ENCODE measurements around the gene PTGDS. TPM values are rescaled to one million over a fixed set of nuclear protein-coding genes. Genes with fewer than 3 reads are reported as not detected.

The PTGDS gene
- total RNA-seq, 1 experiment from 2014 or later: not detected

DNA sequence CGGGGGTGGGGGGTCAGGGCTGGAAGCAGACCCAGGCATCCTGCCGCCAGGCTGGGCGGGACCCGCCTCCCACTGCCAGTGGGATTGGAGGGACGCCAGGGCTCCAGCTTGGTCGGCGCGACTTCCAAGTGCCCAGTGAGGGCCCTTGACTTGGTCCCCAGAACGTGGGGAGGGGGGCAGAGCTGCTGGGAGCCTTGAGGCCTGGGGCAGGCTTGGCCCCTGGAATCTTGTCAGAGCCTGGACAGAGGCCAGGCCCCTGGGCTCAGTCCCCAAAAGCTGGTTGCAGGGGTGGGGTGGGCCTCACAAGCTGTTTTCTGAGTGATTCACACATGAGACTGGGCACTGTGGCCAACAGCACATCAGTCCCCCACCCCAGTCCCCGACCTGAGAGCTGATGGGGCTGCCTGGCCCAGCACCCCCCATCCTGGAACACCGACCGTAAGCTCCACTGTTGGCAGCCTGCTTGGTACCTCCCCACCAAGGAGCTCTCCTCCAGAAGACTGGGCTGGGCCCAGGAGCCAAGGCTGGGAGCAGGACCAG is 18.5 kb downstream of the PTGDS start:
- peaks cover 10% of the 10 kb centered on the region for H3K4me1 Mint-ChIP-seq (ENCODE audit: low read depth, unreplicated experiment)
- ChIA-PET CTCF (interaction anchor here (0.5 to 2.8 kb wide), 9 partner anchors 18 to 91 kb away, joined by 3 to 13 read pairs (median 4); partner anchors contain the start of genes FBXW5, MAN1B1 and NPDC1), POLR2A (no interaction called here)
- no peak overlapping the region for H3K27ac Mint-ChIP-seq (ENCODE audit: unreplicated experiment)
- DNase-seq: no peak
- H3K27me3 Mint-ChIP-seq (ENCODE audit: insufficient read depth, unreplicated experiment): no peaks in the 10 kb centered on the region
- Histone ChIP-seq H3K4me1 (peaks cover 38% of the 10 kb centered on the region), H3K4me3 (ENCODE audit: low read depth, low read length) (peak overlapping the region; percentile 34; the same call in 1 of the 2 replicates), H3K36me3 (ENCODE audit: control insufficient read depth, insufficient read depth, low read length) (no peaks in the 10 kb centered on the region), H3K9me3 (no peaks in the 10 kb centered on the region), H3K27me3 (replicated peaks; ENCODE audit: control insufficient read depth, insufficient read depth, low read length) (no peaks in the 10 kb centered on the region)
- peaks cover 41% of the 10 kb centered on the region for H3K36me3 Mint-ChIP-seq (ENCODE audit: insufficient read depth, unreplicated experiment)
- H3K4me3 Mint-ChIP-seq (ENCODE audit: unreplicated experiment): peak overlapping the region; percentile 67
- TF ChIP-seq CTCF (IDR thresholded peaks at IDR 0.05; ENCODE audit: insufficient read depth in 1 of 2, low read depth in 1 of 2, low read length in 1 of 2, severe bottlenecking in 1 of 2, unreplicated experiment in 1 of 2): no peak
- BruUV-seq (replicated peaks): no TSS peak
- no peaks in the 10 kb centered on the region for H3K9me3 Mint-ChIP-seq (ENCODE audit: unreplicated experiment)
- intact Hi-C loops (cut with micrococcal nuclease; ENCODE audit: unreplicated experiment): loop anchor here (2.0 kb wide), 1 partner anchor 47 kb away; no protein-coding TSS in a partner anchor

- Histone ChIP-seq H3K9me3 (no peaks in the 10 kb centered on the region), H3K27me3 (replicated peaks; ENCODE audit: control insufficient read depth, insufficient read depth, low read length) (no peaks in the 10 kb centered on the region), H3K36me3 (ENCODE audit: control insufficient read depth, insufficient read depth, low read length) (no peaks in the 10 kb centered on the region), H3K4me1 (peaks cover 30% of the 10 kb centered on the region), H3K4me3 (ENCODE audit: low read depth, low read length) (peak within 1 kb of the TSS; percentile 34)
- BruUV-seq (replicated peaks): no TSS peak
- peak within 1 kb of the TSS; percentile 69 for H3K27ac Mint-ChIP-seq (ENCODE audit: unreplicated experiment)
- ChIA-PET CTCF (interaction anchor here (0.5 to 2.8 kb wide), 9 partner anchors 18 to 178 kb away, joined by 3 to 13 read pairs (median 4); partner anchors contain the start of genes FBXW5, MAN1B1 and NPDC1), POLR2A (no interaction called here)
- peaks cover 37% of the 10 kb centered on the region for H3K36me3 Mint-ChIP-seq (ENCODE audit: insufficient read depth, unreplicated experiment)
- peak within 1 kb of the TSS; percentile 67 for H3K4me3 Mint-ChIP-seq (ENCODE audit: unreplicated experiment)
- H3K4me1 Mint-ChIP-seq (ENCODE audit: low read depth, unreplicated experiment): peaks cover 10% of the 10 kb centered on the region
- peak; percentile 79 to 83 for DNase-seq
- TF ChIP-seq CTCF (IDR thresholded peaks at IDR 0.05; ENCODE audit: insufficient read depth in 1 of 2, low read depth in 1 of 2, low read length in 1 of 2, severe bottlenecking in 1 of 2, unreplicated experiment in 1 of 2): no peak
- intact Hi-C loops (cut with micrococcal nuclease; ENCODE audit: unreplicated experiment): loop anchor here (2.0 kb wide), 1 partner anchor 48 kb away; no protein-coding TSS in a partner anchor
- H3K9me3 Mint-ChIP-seq (ENCODE audit: unreplicated experiment): no peaks in the 10 kb centered on the region
- no peaks in the 10 kb centered on the region for H3K27me3 Mint-ChIP-seq (ENCODE audit: insufficient read depth, unreplicated experiment)
Observed at GRCh38 chr9:136996361-136997292, 19.3 kb downstream of the PTGDS start, which contains the start of gene CLIC3. CLIC3 (minus strand) TSS chr9:136996568; CDS start chr9:136996543, 25 bp downstream.

- Histone ChIP-seq H3K4me3 (ENCODE audit: low read depth, low read length) (no peak overlapping the region), H3K9me3 (no peaks in the 10 kb centered on the region), H3K4me1 (peaks cover 28% of the 10 kb centered on the region), H3K27me3 (replicated peaks; ENCODE audit: control insufficient read depth, insufficient read depth, low read length) (no peaks in the 10 kb centered on the region), H3K36me3 (ENCODE audit: control insufficient read depth, insufficient read depth, low read length) (no peaks in the 10 kb centered on the region)
- H3K27me3 Mint-ChIP-seq (ENCODE audit: insufficient read depth, unreplicated experiment): no peaks in the 10 kb centered on the region
- intact Hi-C loops (cut with micrococcal nuclease; ENCODE audit: unreplicated experiment): loop anchor here (2.0 kb wide), 1 partner anchor 49 kb away; no protein-coding TSS in a partner anchor
- H3K4me3 Mint-ChIP-seq (ENCODE audit: unreplicated experiment): peak overlapping the region; percentile 48
- BruUV-seq (replicated peaks): no TSS peak
- peaks cover 37% of the 10 kb centered on the region for H3K36me3 Mint-ChIP-seq (ENCODE audit: insufficient read depth, unreplicated experiment)
- no peak for TF ChIP-seq CTCF (IDR thresholded peaks at IDR 0.05; ENCODE audit: insufficient read depth in 1 of 2, low read depth in 1 of 2, low read length in 1 of 2, severe bottlenecking in 1 of 2, unreplicated experiment in 1 of 2)
- ChIA-PET CTCF (interaction anchor here (1.0 to 2.8 kb wide), 2 partner anchors 38 to 50 kb away, joined by 4 to 12 read pairs; no protein-coding TSS in a partner anchor), POLR2A (no interaction called here)
- H3K4me1 Mint-ChIP-seq (ENCODE audit: low read depth, unreplicated experiment): peaks cover 10% of the 10 kb centered on the region
- no peaks in the 10 kb centered on the region for H3K9me3 Mint-ChIP-seq (ENCODE audit: unreplicated experiment)
- no peak overlapping the region for H3K27ac Mint-ChIP-seq (ENCODE audit: unreplicated experiment)
- no peak for DNase-seq
Observed at GRCh38 chr9:136997371-136997770, 20.1 kb downstream of the PTGDS start.

Measured in Caco-2 (cell line).